Endodermal cell (in vitro differentiated cells): ENCODE measurements around the gene CCDC87. TPM values are rescaled to one million over a fixed set of nuclear protein-coding genes. Genes with fewer than 3 reads are reported as not detected.
A peak's percentile ranks its signal among the peaks of the same experiment; 100 is the strongest.

Experiments used
- DNase-seq: peaks from one replicate; pipeline ENCODE4 v3.0.0-alpha.2; 2017
- H3K27ac ChIP-seq: 2 replicates; pipeline ENCODE4 v1.5.1; 2013; ENCODE audit warnings: mild to moderate bottlenecking, low read depth, low read length, moderate library complexity
- H3K27me3 ChIP-seq: 2 replicates; pipeline ENCODE4 v1.6.1; 2013; ENCODE audit warnings: mild to moderate bottlenecking, low read length, moderate library complexity; ENCODE audit not compliant: insufficient read depth, control insufficient read depth, poor library complexity, severe bottlenecking
- H3K36me3 ChIP-seq: 2 replicates; pipeline ENCODE4 v1.7.0; 2013; ENCODE audit warnings: mild to moderate bottlenecking, low read length, moderate library complexity; ENCODE audit not compliant: control insufficient read depth, insufficient read depth
- H3K4me1 ChIP-seq: one replicate; pipeline ENCODE4 v1.7.0; 2013; ENCODE audit warnings: low read length; ENCODE audit not compliant: control insufficient read depth, insufficient read depth
- H3K4me3 ChIP-seq: 2 replicates; pipeline ENCODE4 v1.5.1; 2013; ENCODE audit warnings: mild to moderate bottlenecking, low read length, moderate library complexity
- H3K9ac ChIP-seq: 2 replicates; pipeline ENCODE4 v1.6.1; 2013; ENCODE audit warnings: mild to moderate bottlenecking, low read length, moderate library complexity; ENCODE audit not compliant: poor library complexity, severe bottlenecking; ENCODE audit errors: extremely low read depth
- H3K9me3 ChIP-seq: 2 replicates; pipeline ENCODE4 v1.6.1; 2013; ENCODE audit warnings: mild to moderate bottlenecking, low read length, moderate library complexity; ENCODE audit not compliant: control insufficient read depth
- H3K27ac Mint-ChIP-seq: 2 replicates; pipeline ENCODE4 v1.8.0; 2020; ENCODE audit warnings: mixed read lengths
- H3K27me3 Mint-ChIP-seq: 2 replicates; pipeline ENCODE4 v1.8.0; 2021; ENCODE audit warnings: mild to moderate bottlenecking, mixed read lengths; ENCODE audit not compliant: insufficient read depth
- H3K36me3 Mint-ChIP-seq: 2 replicates; pipeline ENCODE4 v1.8.0; 2020; ENCODE audit warnings: low read depth, mixed read lengths
- H3K4me1 Mint-ChIP-seq: 2 replicates; pipeline ENCODE4 v1.8.0; 2020; ENCODE audit warnings: mixed read lengths
- H3K4me3 Mint-ChIP-seq: 2 replicates; pipeline ENCODE4 v1.8.0; 2020; ENCODE audit warnings: mild to moderate bottlenecking, moderate library complexity, mixed read lengths
- H3K9me3 Mint-ChIP-seq: 2 replicates; pipeline ENCODE4 v1.8.0; 2020; ENCODE audit warnings: mild to moderate bottlenecking, mixed read lengths
- CTCF ChIP-seq: fragments of 200-600 bp; sonication (generic); conservative IDR thresholded peaks from 2 replicates; pipeline ENCODE4 v1.5.0; 2021; ENCODE audit warnings: antibody characterized with exemption, mild to moderate bottlenecking
- WGBS, 2 experiments: methylation state at CpG; one replicate each; pipeline versions ENCODE4 v1.1.5 to v1.1.7; 2013; ENCODE audit warnings: missing lambda C conversion rate in 2 of 2, mixed read lengths in 1 of 2; ENCODE audit not compliant: insufficient coverage in 1 of 2, insufficient read length in 1 of 2; 5-methylcytosine and 5-hydroxymethylcytosine counted together
- total RNA-seq, 2 donors: library from RNA; stranded (reverse); fragmentation: NEBNext Ultra II Directional in 1 of 2; extraction: Animal tissue kit (Norgen Biotek cat#: 25700) in 1 of 2; gene quantifications; 2 replicates in 1 of 2; 3 replicates in 1 of 2; pipeline ENCODE4 v1.2.1, GENCODE V29; 2021

Gene CCDC87
- total RNA-seq, 2 donors from 2014 or later = 0.84 to 1.5 TPM

- Histone ChIP-seq H3K9me3 (no peaks in the 10 kb centered on the region), H3K4me3 (no peak overlapping the region), H3K27ac (no peak overlapping the region), H3K27me3 (no peaks in the 10 kb centered on the region), H3K36me3 (peaks cover 93% of the 10 kb centered on the region), H3K4me1 (no peaks in the 10 kb centered on the region), H3K9ac (no peak overlapping the region)
- Mint-ChIP-seq H3K4me3 (no peak overlapping the region), H3K36me3 (peaks cover 80% of the 10 kb centered on the region), H3K27me3 (no peaks in the 10 kb centered on the region), H3K9me3 (no peaks in the 10 kb centered on the region), H3K4me1 (no peaks in the 10 kb centered on the region), H3K27ac (no peak overlapping the region)
- 100% methylated on average over 1 to 2 of the region's 2 CpGs for WGBS, 2 experiments
- no peak for DNase-seq
- no peak for TF ChIP-seq CTCF
Measured at GRCh38 chr11:66629356-66629755, 36.5 kb upstream of the CCDC87 start.

- H3K4me1 ChIP-seq = peaks cover 2% of the 10 kb centered on the region
- Mint-ChIP-seq H3K4me3 (no peak overlapping the region), H3K27me3 (no peaks in the 10 kb centered on the region), H3K36me3 (peaks cover 86% of the 10 kb centered on the region), H3K4me1 (peaks cover 1% of the 10 kb centered on the region), H3K27ac (peak overlapping the region; percentile 2), H3K9me3 (no peaks in the 10 kb centered on the region)
- 92 to 97% methylated on average over 4 to 7 of the region's 7 CpGs for WGBS, 2 experiments
- no peak for DNase-seq
- peaks cover 96% of the 10 kb centered on the region for H3K36me3 ChIP-seq
- no peak overlapping the region for H3K4me3 ChIP-seq
- TF ChIP-seq CTCF = no peak
- H3K27ac ChIP-seq = no peak overlapping the region
- H3K9ac ChIP-seq = no peak overlapping the region
- no peaks in the 10 kb centered on the region for H3K9me3 ChIP-seq
- H3K27me3 ChIP-seq = no peaks in the 10 kb centered on the region
Measured at GRCh38 chr11:66628061-66628603, 35.3 kb upstream of the CCDC87 start.

GRCh38 chr11:66626926-66627325 is 34.1 kb upstream of the CCDC87 start:
- H3K36me3 ChIP-seq = peaks cover 94% of the 10 kb centered on the region
- no peaks in the 10 kb centered on the region for H3K27me3 ChIP-seq
- no peak overlapping the region for H3K27ac ChIP-seq
- Mint-ChIP-seq H3K9me3 (no peaks in the 10 kb centered on the region), H3K27me3 (no peaks in the 10 kb centered on the region), H3K4me1 (peaks cover 9% of the 10 kb centered on the region), H3K27ac (no peak overlapping the region), H3K4me3 (no peak overlapping the region), H3K36me3 (peaks cover 77% of the 10 kb centered on the region)
- H3K9ac ChIP-seq = no peak overlapping the region
- no peak for DNase-seq
- peaks cover 6% of the 10 kb centered on the region for H3K4me1 ChIP-seq
- no peak for TF ChIP-seq CTCF
- no peaks in the 10 kb centered on the region for H3K9me3 ChIP-seq
- 92 to 100% methylated on average over 1 to 7 of the region's 7 CpGs for WGBS, 2 experiments
- H3K4me3 ChIP-seq = no peak overlapping the region
